22Rv1 (cell line): Measurements from ENCODE around the gene NFATC2.

Experiments
- H3K27ac ChIP-seq: fragments of 450-650 bp; 2 replicates; pipeline ENCODE4 v1.5.1; 2017
- CTCF ChIP-seq: fragments of 450-650 bp; IDR thresholded peaks from 2 replicates; pipeline ENCODE4 v1.5.1; 2017; ENCODE audit warnings: mild to moderate bottlenecking
- ZFX ChIP-seq: fragments of 450-650 bp; IDR thresholded peaks from 2 replicates; pipeline ENCODE4 v1.6.1; 2017; ENCODE audit warnings: antibody characterized with exemption, borderline replicate concordance

The NFATC2 gene

GRCh38 chr20:51498765-51499540 is 43.6 kb downstream of the NFATC2 start:
- no peak overlapping the region for H3K27ac ChIP-seq

GRCh38 chr20:51497542-51498467 is 44.7 kb downstream of the NFATC2 start:
- TF ChIP-seq ZFX (no peak), CTCF (no peak)
- H3K27ac ChIP-seq: no peak overlapping the region

More at GRCh38 chr20:51498765-51499540, 43.6 kb downstream of the NFATC2 start:
- TF ChIP-seq ZFX (no peak), CTCF (no peak)

DNA sequence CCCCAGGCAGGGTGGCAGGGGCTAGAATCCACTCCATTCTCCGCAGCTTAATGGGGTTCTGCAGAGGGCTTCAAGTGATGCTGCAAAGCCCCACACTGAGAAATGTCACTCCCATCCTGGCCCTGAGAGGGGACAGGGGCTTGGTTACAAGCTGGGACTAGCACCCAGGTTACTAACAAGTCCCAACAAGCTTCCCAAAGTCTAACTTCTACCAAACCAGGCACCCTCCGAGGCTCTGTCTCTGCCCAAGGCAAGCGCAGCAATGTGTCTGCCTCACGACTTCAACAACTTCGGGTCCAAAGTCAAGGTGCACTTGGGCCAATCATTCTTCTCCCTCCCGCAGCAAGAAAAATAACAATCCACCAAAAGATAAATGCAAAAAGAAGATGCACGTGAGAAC is 45.6 kb downstream of the NFATC2 start:
- H3K27ac ChIP-seq: no peak overlapping the region
- no peak for TF ChIP-seq CTCF
- TF ChIP-seq ZFX: no peak

- TF ChIP-seq CTCF (no peak), ZFX (no peak)
- no peak overlapping the region for H3K27ac ChIP-seq
These were observed 46.5 kb downstream of the NFATC2 start for GRCh38 chr20:51495921-51496545.

GRCh38 chr20:51495291-51495690 is 47.2 kb downstream of the NFATC2 start:
- H3K27ac ChIP-seq: no peak overlapping the region
- TF ChIP-seq ZFX (no peak), CTCF (no peak)

DNA sequence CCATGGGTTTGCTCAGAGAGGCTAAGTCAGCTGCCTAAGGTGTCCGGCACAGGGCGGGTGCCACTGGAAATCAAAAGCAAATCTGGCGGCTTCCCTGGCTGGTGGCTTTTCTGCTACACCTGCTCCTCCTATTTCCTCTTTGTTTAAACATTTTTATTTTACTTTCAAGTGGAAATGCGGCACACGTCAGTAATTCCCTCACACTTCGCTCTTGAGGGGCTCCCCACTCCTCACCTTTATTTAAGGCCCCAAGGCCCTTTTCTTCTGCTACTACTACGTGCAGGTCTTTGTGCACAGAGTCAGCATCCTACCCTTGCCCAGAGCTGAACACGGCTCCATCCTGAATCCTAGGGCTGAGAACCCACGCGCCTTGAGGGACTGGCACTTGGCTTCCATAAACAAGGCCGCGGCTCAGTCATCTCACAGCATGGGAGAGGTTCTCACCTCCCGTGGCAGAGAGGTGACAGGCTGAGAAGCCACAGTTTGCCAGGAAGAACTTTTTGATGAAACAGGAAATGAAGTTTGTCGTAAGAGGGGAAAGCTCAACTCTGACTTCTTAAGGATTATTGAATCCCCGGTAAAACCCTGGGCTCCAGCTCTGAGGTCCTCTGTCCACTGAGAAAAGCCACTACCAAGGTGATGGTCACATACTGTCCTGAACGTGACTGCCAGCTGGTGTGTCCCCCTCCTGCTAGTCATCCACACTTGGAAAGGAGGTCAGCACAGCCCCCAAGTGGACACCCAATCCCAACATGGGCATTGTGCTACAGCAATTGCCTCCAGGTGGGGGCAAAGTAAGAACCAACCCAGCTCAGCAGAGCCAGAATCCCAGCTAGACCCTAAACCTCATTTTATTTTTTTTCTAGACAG is 48.0 kb downstream of the NFATC2 start:
- TF ChIP-seq CTCF (no peak), ZFX (no peak)
- no peak overlapping the region for H3K27ac ChIP-seq
